ENCODE results near the gene SLC2A13. TPM values are rescaled to one million over a fixed set of nuclear protein-coding genes. Genes with fewer than 3 reads are reported as not detected.

The SLC2A13 gene
- total RNA-seq, 1 donor from 2014 or later, result 12.0 TPM

- no peak for DNase-seq
These were observed 369.5 kb downstream of the SLC2A13 start for GRCh38 chr12:39736406-39736805.

GRCh38 chr12:39723831-39724230 is 382.1 kb downstream of the SLC2A13 start:
- DNase-seq, result peak; percentile 89

- no peak for DNase-seq
These were observed 383.4 kb downstream of the SLC2A13 start for GRCh38 chr12:39722504-39722903.

- no peak for DNase-seq
These were observed 392.3 kb downstream of the SLC2A13 start for GRCh38 chr12:39713552-39713951.

GRCh38 chr12:39712334-39712733 is 393.5 kb downstream of the SLC2A13 start:
- no peak for DNase-seq

Small RNA genes within 50 kb of the gene (small RNA-seq; reads per million reads assigned to genes)
- gene RF00414 (ENCODE audit: low replicate concordance), result not detected

Other genes starting within 250 kb of the SLC2A13 start
- 25.2 TPM for gene LRRK2, start 118.9 kb upstream of the SLC2A13 start, total RNA-seq

Measured in tongue (tissue), 3 donors.